Measurements from ENCODE around the gene VSIG2.

VSIG2 gene

DNA sequence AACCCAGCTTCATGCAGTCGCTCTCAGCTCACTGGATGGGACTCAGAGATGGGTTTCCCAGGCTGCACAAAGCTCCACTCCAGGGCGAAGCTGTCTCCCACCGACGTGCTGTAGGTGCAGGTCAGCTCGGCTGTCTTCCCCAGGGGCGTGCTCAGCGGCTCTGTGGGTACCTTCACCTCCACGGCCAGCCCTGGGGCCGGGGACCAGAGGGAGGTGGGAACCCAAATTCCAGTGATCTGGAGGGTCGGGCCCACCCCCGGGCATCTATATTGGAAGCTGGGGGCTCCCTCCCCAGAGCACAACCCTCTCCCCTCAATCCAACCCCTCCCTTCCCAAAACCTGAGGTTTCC, 689 bp downstream of the VSIG2 start:
- Histone ChIP-seq H3K9ac (no peak overlapping the region), H3K27me3 (no peaks in the 10 kb centered on the region), H3K9me3 (no peaks in the 10 kb centered on the region), H3K4me1 (peaks cover 39% of the 10 kb centered on the region), H4K20me1 (peaks cover 24% of the 10 kb centered on the region), H3K27ac (no peak overlapping the region), H3K36me3 (peaks cover 28% of the 10 kb centered on the region), H3K4me2 (no peak overlapping the region), H3K4me3 (no peak overlapping the region)
- TF ChIP-seq Cebpa-rat (IDR thresholded peaks at IDR 0.05), result no peak

DNA sequence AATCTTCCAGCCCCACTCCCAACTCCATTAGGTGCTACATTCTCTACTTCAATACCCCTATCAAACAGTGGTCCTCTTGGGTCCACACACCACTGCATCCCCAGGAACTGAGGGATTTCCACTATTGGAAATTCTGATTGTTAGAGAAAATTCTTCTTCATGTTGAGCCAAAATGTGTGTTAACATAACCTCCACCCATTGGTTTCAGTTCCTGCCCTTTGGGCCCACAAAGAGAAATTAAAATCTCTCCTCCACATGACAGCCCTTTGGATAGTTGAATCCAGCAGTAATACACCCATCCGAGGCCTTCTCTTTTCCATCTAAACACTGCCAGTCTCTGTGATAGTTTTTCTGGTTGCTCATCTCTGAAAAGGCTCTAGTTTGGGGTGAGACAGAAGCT, 2.1 kb downstream of the VSIG2 start:
- H3K27ac ChIP-seq, result no peak overlapping the region
- H4K20me1 ChIP-seq, result peaks cover 16% of the 10 kb centered on the region
- no peaks in the 10 kb centered on the region for H3K9me3 ChIP-seq
- no peak for TF ChIP-seq Cebpa-rat (IDR thresholded peaks at IDR 0.05)
- H3K4me3 ChIP-seq, result no peak overlapping the region
- H3K27me3 ChIP-seq, result no peaks in the 10 kb centered on the region
- H3K9ac ChIP-seq, result no peak overlapping the region
- no peak overlapping the region for H3K4me2 ChIP-seq
- peaks cover 45% of the 10 kb centered on the region for H3K4me1 ChIP-seq
- H3K36me3 ChIP-seq, result peaks cover 20% of the 10 kb centered on the region

DNA sequence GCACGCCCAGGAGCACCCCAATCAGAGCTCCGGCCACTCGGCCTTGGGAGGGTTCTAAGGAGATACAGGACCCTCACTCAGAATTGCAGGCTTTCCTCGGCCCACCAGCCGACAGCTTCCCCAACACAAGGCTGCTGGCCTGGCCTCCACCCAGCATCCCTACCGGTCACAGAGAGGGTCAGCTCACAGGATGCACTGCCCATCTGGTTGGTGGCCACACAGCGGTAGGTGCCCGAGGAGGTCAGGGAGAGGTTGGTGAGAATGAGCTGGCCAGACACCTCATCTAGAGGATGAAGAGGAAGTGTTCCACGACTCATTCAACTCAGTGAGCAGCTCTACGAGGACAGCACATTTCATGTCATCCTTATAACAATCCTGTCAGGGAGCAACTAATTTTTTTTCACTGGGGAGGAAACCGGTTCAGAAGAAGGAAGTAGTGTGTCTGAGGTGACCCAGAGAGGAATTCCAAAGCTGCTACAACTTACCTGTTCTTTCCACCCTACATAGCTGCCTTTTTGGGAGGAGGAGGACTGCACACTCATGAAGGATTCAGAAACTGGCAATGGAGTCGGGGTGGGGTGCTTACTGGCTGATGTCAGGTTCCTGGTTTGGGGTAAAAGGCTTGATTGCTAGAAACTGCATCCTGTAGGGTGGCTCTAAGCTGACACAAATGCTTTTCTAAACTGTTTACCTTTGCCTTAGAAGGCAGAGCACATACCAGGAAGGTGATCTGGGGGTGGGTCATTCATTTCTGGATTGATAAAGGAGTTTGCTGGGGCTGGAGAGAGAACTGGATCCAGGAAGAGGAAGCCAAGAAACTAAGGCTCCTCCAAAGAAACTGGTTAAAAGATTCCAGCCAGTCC, 3.3 kb downstream of the VSIG2 start:
- peaks cover 7% of the 10 kb centered on the region; the same call in 1 of the 2 replicates for H4K20me1 ChIP-seq
- no peak overlapping the region for H3K4me3 ChIP-seq
- no peak overlapping the region; the same call in 1 of the 2 replicates for H3K4me2 ChIP-seq
- no peaks in the 10 kb centered on the region for H3K9me3 ChIP-seq
- no peaks in the 10 kb centered on the region for H3K27me3 ChIP-seq
- no peak for TF ChIP-seq Cebpa-rat (IDR thresholded peaks at IDR 0.05)
- H3K27ac ChIP-seq, result no peak overlapping the region
- H3K9ac ChIP-seq, result no peak overlapping the region
- H3K4me1 ChIP-seq, result peaks cover 45% of the 10 kb centered on the region
- H3K36me3 ChIP-seq, result peaks cover 8% of the 10 kb centered on the region; the same call in 1 of the 2 replicates

DNA sequence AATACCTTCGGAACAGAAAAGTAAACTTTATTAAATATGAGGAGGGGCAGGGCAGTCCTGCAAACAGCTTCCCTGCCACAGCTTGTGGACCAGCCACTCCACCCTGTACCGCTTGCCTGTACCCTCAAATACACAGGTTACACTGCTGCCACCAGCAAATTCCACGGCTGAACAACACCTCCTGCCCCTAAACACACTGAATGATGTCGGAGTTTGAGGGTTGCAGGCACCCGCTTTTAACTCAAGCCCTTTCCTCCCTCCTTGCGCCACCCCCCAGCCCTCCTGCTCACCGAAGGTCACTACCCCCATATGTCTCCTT, 4.0 kb downstream of the VSIG2 start:
- TF ChIP-seq Cebpa-rat (IDR thresholded peaks at IDR 0.05), result no peak
- Histone ChIP-seq H3K27ac (no peak overlapping the region), H3K4me1 (peaks cover 40% of the 10 kb centered on the region), H3K4me2 (no peak overlapping the region; the same call in 1 of the 2 replicates), H3K9me3 (no peaks in the 10 kb centered on the region), H4K20me1 (peaks cover 9% of the 10 kb centered on the region; the same call in 1 of the 2 replicates), H3K9ac (no peak overlapping the region), H3K27me3 (no peaks in the 10 kb centered on the region), H3K36me3 (peaks cover 1% of the 10 kb centered on the region; the same call in 1 of the 2 replicates), H3K4me3 (no peak overlapping the region)

DNA sequence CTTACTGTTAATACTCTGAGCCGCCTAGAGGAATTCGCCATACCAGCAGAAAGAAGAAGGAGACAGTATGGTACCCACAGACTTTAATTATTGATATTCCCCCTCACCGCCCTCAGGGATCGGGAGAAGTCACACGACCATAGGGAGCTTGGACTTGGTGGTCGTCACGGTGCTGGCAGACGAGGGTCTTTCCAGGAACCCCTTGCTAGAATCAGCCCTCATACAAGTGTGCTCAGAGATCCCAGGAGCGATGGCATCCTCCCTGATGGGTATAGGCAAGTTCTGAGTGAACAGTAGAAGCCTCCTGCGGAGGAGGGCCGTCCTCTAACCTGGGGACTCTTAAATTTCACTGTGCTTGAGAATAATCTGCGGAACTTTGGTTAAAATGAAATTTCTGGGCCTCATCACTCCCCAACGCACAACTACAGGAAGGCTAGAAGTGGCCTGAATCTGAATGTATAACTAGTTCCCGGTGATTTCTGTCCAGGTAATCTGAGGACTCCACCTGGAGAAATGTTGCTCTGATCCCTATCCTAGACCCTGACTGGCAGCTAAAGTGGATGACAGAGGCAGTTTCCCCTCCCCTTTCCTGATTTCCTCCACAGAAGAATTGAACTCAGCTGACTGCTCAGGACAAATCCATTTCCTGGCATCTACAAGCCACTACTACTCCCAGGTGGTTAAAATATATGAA, 4.5 kb downstream of the VSIG2 start:
- H3K9me3 ChIP-seq, result no peaks in the 10 kb centered on the region
- H4K20me1 ChIP-seq, result peaks cover 13% of the 10 kb centered on the region; the same call in 1 of the 2 replicates
- H3K27ac ChIP-seq, result no peak overlapping the region
- H3K27me3 ChIP-seq, result no peaks in the 10 kb centered on the region
- H3K9ac ChIP-seq, result no peak overlapping the region
- peak overlapping the region; percentile 95 for H3K4me2 ChIP-seq
- H3K4me1 ChIP-seq, result peaks cover 35% of the 10 kb centered on the region
- no peak for TF ChIP-seq Cebpa-rat (IDR thresholded peaks at IDR 0.05)
- no peak overlapping the region for H3K4me3 ChIP-seq
- H3K36me3 ChIP-seq, result peaks cover 5% of the 10 kb centered on the region; the same call in 1 of the 2 replicates

DNA sequence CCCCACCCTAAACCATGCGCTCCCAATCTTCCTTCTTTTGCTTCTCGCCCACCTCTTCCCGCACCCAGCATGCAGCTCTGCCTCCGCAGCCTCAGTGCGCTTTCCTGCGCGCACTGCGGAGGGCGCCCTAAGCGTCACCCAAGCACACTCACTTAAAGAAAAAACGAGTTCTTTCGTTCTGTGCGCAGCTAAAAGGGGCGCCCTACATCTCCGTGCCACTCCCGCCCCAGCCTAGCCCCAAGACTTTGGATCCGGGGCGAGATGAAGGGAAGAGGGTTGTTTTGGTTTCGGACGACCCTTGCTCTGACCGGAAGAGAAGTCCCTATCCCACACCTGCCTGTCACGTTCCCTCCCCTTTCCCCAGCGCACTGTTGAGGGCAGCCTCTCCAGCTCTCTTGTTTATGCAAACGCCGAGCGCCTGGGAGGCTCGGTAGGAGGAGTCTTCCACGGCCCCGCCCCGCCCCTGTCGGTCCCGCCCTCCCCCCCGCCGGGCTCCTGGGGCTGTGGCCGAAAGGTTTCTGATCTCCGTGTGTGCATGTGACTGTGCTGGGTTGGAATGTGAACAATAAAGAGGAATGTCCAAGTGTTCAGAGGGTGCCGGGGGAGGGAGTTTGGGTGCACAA, 5.3 kb downstream of the VSIG2 start:
- no peaks in the 10 kb centered on the region for H3K9me3 ChIP-seq
- no peak for TF ChIP-seq Cebpa-rat (IDR thresholded peaks at IDR 0.05)
- H3K4me1 ChIP-seq, result peaks cover 34% of the 10 kb centered on the region
- peak overlapping the region; percentile 69 for H3K4me3 ChIP-seq
- peaks cover 5% of the 10 kb centered on the region; the same call in 1 of the 2 replicates for H3K36me3 ChIP-seq
- peaks cover 18% of the 10 kb centered on the region; the same call in 1 of the 2 replicates for H4K20me1 ChIP-seq
- peak overlapping the region; percentile 95 for H3K4me2 ChIP-seq
- peak overlapping the region; percentile 49 for H3K27ac ChIP-seq
- no peaks in the 10 kb centered on the region for H3K27me3 ChIP-seq
- H3K9ac ChIP-seq, result peak overlapping the region; percentile 64

DNA sequence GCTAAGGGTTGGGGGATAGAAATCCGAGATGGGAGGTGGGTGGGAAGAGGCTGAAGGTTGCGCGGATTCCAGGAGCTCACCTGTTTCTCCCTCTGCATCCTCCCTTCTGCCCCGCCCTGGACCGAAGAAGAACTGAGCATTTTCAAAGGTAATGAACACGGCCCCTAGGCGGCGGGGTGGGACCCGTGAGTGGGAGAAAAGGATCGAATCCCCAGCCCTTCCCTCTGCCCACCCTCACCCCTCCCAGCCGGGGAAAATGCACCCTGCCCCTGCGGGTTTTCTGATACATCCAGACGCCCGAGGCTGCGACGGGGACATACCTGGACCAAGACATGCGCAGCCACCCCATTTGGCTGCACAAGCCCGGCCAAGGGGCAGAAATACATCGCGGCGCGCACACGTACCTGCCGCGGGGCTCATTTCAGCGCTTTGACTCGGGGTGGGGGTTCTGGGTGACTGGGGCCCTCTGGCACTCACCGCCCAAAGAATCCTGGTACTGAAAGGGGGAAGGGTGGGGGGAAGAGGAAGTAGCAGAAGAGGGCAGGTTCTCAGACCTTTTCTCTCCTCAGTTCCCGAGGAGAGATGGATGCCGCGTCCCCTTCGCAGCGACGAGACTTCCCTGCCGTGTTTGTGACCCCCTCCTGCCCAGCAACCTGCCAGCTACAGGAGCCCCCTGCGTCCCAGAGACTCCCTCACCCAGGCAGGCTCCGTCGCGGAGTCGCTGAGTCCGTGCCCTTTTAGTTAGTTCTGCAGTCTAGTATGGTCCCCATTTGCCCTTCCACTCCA, 6.0 kb downstream of the VSIG2 start:
- H3K4me3 ChIP-seq, result peak overlapping the region; percentile 69
- H3K27ac ChIP-seq, result peak overlapping the region; percentile 49
- peak overlapping the region; percentile 95 for H3K4me2 ChIP-seq
- peaks cover 41% of the 10 kb centered on the region for H3K4me1 ChIP-seq
- no peaks in the 10 kb centered on the region for H3K27me3 ChIP-seq
- TF ChIP-seq Cebpa-rat (IDR thresholded peaks at IDR 0.05), result no peak
- no peaks in the 10 kb centered on the region for H3K9me3 ChIP-seq
- H4K20me1 ChIP-seq, result peaks cover 25% of the 10 kb centered on the region; the same call in 1 of the 2 replicates
- peaks cover 5% of the 10 kb centered on the region; the same call in 1 of the 2 replicates for H3K36me3 ChIP-seq
- peak overlapping the region; percentile 64 for H3K9ac ChIP-seq

DNA sequence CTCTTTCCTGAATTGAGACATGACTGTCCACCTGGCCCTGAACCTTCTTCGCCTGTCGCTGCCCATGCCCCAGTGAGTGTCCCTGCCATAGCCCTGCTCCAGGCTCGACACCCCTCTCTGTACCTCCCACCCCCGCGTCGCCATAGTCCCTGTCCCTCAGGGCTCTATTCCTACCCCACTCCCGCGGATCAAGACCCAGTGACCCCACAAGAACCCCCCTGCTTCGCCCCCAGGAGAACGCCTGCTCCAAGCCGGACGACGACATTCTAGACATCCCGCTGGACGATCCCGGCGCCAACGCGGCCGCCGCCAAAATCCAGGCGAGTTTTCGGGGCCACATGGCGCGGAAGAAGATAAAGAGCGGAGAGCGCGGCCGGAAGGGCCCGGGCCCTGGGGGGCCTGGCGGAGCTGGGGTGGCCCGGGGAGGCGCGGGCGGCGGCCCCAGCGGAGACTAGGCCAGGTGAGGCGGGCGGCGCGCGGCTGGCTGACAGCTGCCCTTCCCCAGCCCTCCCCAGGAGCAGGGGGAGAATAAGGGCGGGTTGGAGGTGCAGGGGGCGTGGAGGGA, 6.7 kb downstream of the VSIG2 start:
- Histone ChIP-seq H3K27me3 (no peaks in the 10 kb centered on the region), H3K9me3 (no peaks in the 10 kb centered on the region), H3K27ac (no peak overlapping the region), H3K4me2 (peak overlapping the region; percentile 95), H3K4me1 (peaks cover 48% of the 10 kb centered on the region), H3K4me3 (peak overlapping the region; percentile 69), H4K20me1 (peaks cover 31% of the 10 kb centered on the region; the same call in 1 of the 2 replicates), H3K9ac (no peak overlapping the region), H3K36me3 (peaks cover 5% of the 10 kb centered on the region; the same call in 1 of the 2 replicates)
- no peak for TF ChIP-seq Cebpa-rat (IDR thresholded peaks at IDR 0.05)

DNA sequence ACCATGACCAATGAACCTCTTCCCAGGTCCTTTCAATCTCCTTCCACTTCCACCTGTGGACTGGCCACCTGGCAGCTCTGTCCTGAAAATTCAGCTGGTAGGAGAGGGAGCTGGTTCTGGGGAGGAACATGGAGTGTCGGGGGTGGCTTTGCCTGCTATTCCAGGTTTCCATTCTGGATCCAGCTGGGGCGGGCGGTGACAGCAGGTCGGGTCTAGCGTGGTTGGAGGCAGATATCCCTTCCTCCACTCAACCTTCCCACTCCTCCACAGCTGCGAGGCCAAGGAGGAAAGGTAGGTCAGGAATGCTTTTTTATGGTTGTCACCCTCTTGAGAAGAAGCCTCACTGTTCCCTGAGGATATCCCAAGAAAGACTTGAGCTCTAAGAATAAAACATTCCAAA, 9.0 kb downstream of the VSIG2 start:
- H3K36me3 ChIP-seq, result peaks cover 5% of the 10 kb centered on the region; the same call in 1 of the 2 replicates
- no peak overlapping the region for H3K4me3 ChIP-seq
- H3K4me1 ChIP-seq, result peaks cover 47% of the 10 kb centered on the region
- no peak overlapping the region for H3K9ac ChIP-seq
- no peak overlapping the region for H3K4me2 ChIP-seq
- no peaks in the 10 kb centered on the region for H3K9me3 ChIP-seq
- H3K27me3 ChIP-seq, result no peaks in the 10 kb centered on the region
- H4K20me1 ChIP-seq, result peaks cover 31% of the 10 kb centered on the region; the same call in 1 of the 2 replicates
- no peak overlapping the region for H3K27ac ChIP-seq
- TF ChIP-seq Cebpa-rat (IDR thresholded peaks at IDR 0.05), result no peak

All from BLaER1 (cell line).